HEK293T (cell line): ENCODE measurements around the gene GPR37.

ENCODE experiments used
- CTCF ChIA-PET: fragments of 350-600 bp; formaldehyde crosslinking; extraction: SDS; loops from one replicate; lab custom pipeline; 2021; ENCODE audit warnings: antibody characterized with exemption, inconsistent platforms; lab: Yijun Ruan, JAX
- POLR2A ChIA-PET: fragments of 350-600 bp; formaldehyde crosslinking; extraction: SDS; loops from one replicate; lab custom pipeline; 2020; ENCODE audit warnings: antibody characterized with exemption, inconsistent platforms; lab: Yijun Ruan, JAX
- DNase-seq: peaks from one replicate; pipeline ENCODE4 v3.0.0; 2012; ENCODE audit warnings: mixed read lengths; ENCODE audit errors: extremely low spot score
- ARNT ChIP-seq: fragments of 450-650 bp; IDR thresholded peaks from 2 replicates; pipeline ENCODE4 v1.6.1; 2017; ENCODE audit warnings: mild to moderate bottlenecking
- BHLHE40 ChIP-seq: fragments of 450-650 bp; IDR thresholded peaks from 2 replicates; pipeline ENCODE4 v1.6.1; 2016; ENCODE audit warnings: mild to moderate bottlenecking, moderate library complexity, borderline replicate concordance
- CTBP1 ChIP-seq: fragments of 450-650 bp; IDR thresholded peaks from 2 replicates; pipeline ENCODE4 v1.6.1; 2016; ENCODE audit warnings: borderline replicate concordance
- ELF4 ChIP-seq: fragments of 450-650 bp; IDR thresholded peaks from 2 replicates; pipeline ENCODE4 v1.6.1; 2017; ENCODE audit warnings: antibody characterized with exemption
- FOXA1 ChIP-seq: fragments of 450-650 bp; IDR thresholded peaks from 2 replicates; pipeline ENCODE4 v1.6.1; 2016; ENCODE audit warnings: mild to moderate bottlenecking
- FOXK2 ChIP-seq: fragments of 450-650 bp; IDR thresholded peaks from 2 replicates; pipeline ENCODE4 v1.6.1; 2016; ENCODE audit warnings: mild to moderate bottlenecking
- FOXM1 ChIP-seq: fragments of 450-650 bp; IDR thresholded peaks from 2 replicates; pipeline ENCODE4 v1.6.1; 2017; ENCODE audit warnings: mild to moderate bottlenecking, borderline replicate concordance
- HDGF ChIP-seq: fragments of 450-650 bp; IDR thresholded peaks from 2 replicates; pipeline ENCODE4 v1.6.1; 2017; ENCODE audit warnings: antibody characterized with exemption, borderline replicate concordance
- L3MBTL2 ChIP-seq: fragments of 450-650 bp; conservative IDR thresholded peaks from 2 replicates; pipeline ENCODE4 v1.6.1; 2016; ENCODE audit warnings: mild to moderate bottlenecking
- LEF1 ChIP-seq: fragments of 450-650 bp; IDR thresholded peaks from 2 replicates; pipeline ENCODE4 v1.6.1; 2017; ENCODE audit warnings: mild to moderate bottlenecking, borderline replicate concordance
- NFRKB ChIP-seq: fragments of 450-650 bp; IDR thresholded peaks from 2 replicates; pipeline ENCODE4 v1.6.1; 2016; ENCODE audit warnings: mild to moderate bottlenecking, moderate library complexity
- PKNOX1 ChIP-seq: fragments of 450-650 bp; IDR thresholded peaks from 2 replicates; pipeline ENCODE4 v1.6.1; 2016
- SP1 ChIP-seq: fragments of 450-650 bp; IDR thresholded peaks from 2 replicates; pipeline ENCODE4 v1.6.1; 2017
- SUZ12 ChIP-seq: fragments of 450-650 bp; IDR thresholded peaks from 2 replicates; pipeline ENCODE4 v1.6.1; 2016; ENCODE audit warnings: mild to moderate bottlenecking
- TARDBP ChIP-seq: fragments of 450-650 bp; IDR thresholded peaks from 2 replicates; pipeline ENCODE4 v1.6.1; 2016
- ZNF384 ChIP-seq: fragments of 450-650 bp; IDR thresholded peaks from 2 replicates; pipeline ENCODE4 v1.6.1; 2016

Gene GPR37

GRCh38 chr7:124722292-124722691 lies 43.3 kb downstream of the GPR37 start:
- TF ChIP-seq TARDBP (no peak), ARNT (no peak), NFRKB (no peak), HDGF (no peak), FOXA1 (no peak), PKNOX1 (no peak), CTBP1 (no peak), L3MBTL2 (no peak), SUZ12 (no peak), LEF1 (no peak), FOXM1 (no peak), BHLHE40 (no peak)
- ChIA-PET CTCF (no interaction called here), POLR2A (no interaction called here)
- DNase-seq: no peak

GRCh38 chr7:124720195-124720594 lies 45.4 kb downstream of the GPR37 start:
- TF ChIP-seq ZNF384 (no peak), PKNOX1 (no peak), CTBP1 (no peak), NFRKB (no peak), LEF1 (no peak), ELF4 (no peak), TARDBP (no peak), FOXM1 (no peak), L3MBTL2 (no peak), ARNT (no peak), SP1 (no peak), SUZ12 (no peak), FOXA1 (no peak), BHLHE40 (no peak), FOXK2 (no peak), HDGF (no peak)
- DNase-seq: no peak
- ChIA-PET CTCF (no interaction called here), POLR2A (no interaction called here)

- no peak for DNase-seq
- CTCF ChIA-PET: no interaction called here
- POLR2A ChIA-PET: no interaction called here
- TF ChIP-seq SUZ12 (no peak), PKNOX1 (no peak), TARDBP (no peak), CTBP1 (no peak), ARNT (no peak), FOXK2 (no peak), FOXM1 (no peak), HDGF (no peak), ZNF384 (no peak), LEF1 (no peak)
Observed at GRCh38 chr7:124718032-124718766, 47.4 kb downstream of the GPR37 start.

GRCh38 chr7:124716894-124717293 lies 48.7 kb downstream of the GPR37 start:
- POLR2A ChIA-PET: no interaction called here
- DNase-seq: no peak
- CTCF ChIA-PET: no interaction called here
- TF ChIP-seq FOXK2 (no peak), TARDBP (no peak), NFRKB (no peak), SUZ12 (no peak), ARNT (no peak), CTBP1 (no peak), ELF4 (no peak), ZNF384 (no peak), FOXM1 (no peak), PKNOX1 (no peak), FOXA1 (no peak), BHLHE40 (no peak), L3MBTL2 (no peak), HDGF (no peak), LEF1 (no peak), SP1 (no peak)

- TF ChIP-seq ZNF384: no peak
- no peak for TF ChIP-seq PKNOX1
- TF ChIP-seq CTBP1: no peak
- TF ChIP-seq LEF1: no peak
- no peak for TF ChIP-seq FOXA1
- no peak for TF ChIP-seq BHLHE40
- no peak for TF ChIP-seq HDGF
- no peak for TF ChIP-seq SUZ12
- no peak for TF ChIP-seq FOXM1
- no peak for TF ChIP-seq L3MBTL2
- CTCF ChIA-PET: no interaction called here
- POLR2A ChIA-PET: no interaction called here
- no peak for DNase-seq
Observed at GRCh38 chr7:124713086-124713485, 52.5 kb downstream of the GPR37 start.
